ENCODE data around the gene TLX2. TPM values are rescaled to one million over a fixed set of nuclear protein-coding genes. Genes with fewer than 3 reads are reported as not detected.

Gene TLX2
- polyA plus RNA-seq, 2 of the 4 experiments (the other 2 are of a cell fraction), result 0.05 to 0.37 TPM

GRCh38 chr2:74524955-74525716 is 10.9 kb downstream of the TLX2 start:
- ChIA-PET CTCF (interaction anchor here (2.4 kb wide), 1 partner anchor 42 kb away, joined by 10 read pairs; the partner anchor contains the start of genes CCDC142 and TTC31), POLR2A (interaction anchor here (0.7 to 1.8 kb wide), 2 partner anchors 15 to 71 kb away, joined by 3 to 4 read pairs; no protein-coding TSS in a partner anchor)
- no peaks in the 10 kb centered on the region for H3K9me3 ChIP-seq
- ATAC-seq (no peak), FAIRE-seq (no peak), DNase-seq (ENCODE audit: low read depth in 1 of 2, low spot score in 1 of 2) (no peak)
- H3K4me3 ChIP-seq, result no peak overlapping the region
- no peak overlapping the region for H3K27ac ChIP-seq
- H3K4me1 ChIP-seq, result peaks cover 10% of the 10 kb centered on the region
- 88% methylated on average over 10 of the region's 10 CpGs for WGBS (ENCODE audit: missing lambda C conversion rate)
- TF ChIP-seq JUN (IDR thresholded peaks at IDR 0.05) (peak in 1 of 2 experiments; percentile 14; a peak in 2 of 5 replicates), POLR2A (IDR thresholded peaks at IDR 0.05; ENCODE audit: low read length) (no peak)
- no peak overlapping the region for H3K4me2 ChIP-seq

DNA sequence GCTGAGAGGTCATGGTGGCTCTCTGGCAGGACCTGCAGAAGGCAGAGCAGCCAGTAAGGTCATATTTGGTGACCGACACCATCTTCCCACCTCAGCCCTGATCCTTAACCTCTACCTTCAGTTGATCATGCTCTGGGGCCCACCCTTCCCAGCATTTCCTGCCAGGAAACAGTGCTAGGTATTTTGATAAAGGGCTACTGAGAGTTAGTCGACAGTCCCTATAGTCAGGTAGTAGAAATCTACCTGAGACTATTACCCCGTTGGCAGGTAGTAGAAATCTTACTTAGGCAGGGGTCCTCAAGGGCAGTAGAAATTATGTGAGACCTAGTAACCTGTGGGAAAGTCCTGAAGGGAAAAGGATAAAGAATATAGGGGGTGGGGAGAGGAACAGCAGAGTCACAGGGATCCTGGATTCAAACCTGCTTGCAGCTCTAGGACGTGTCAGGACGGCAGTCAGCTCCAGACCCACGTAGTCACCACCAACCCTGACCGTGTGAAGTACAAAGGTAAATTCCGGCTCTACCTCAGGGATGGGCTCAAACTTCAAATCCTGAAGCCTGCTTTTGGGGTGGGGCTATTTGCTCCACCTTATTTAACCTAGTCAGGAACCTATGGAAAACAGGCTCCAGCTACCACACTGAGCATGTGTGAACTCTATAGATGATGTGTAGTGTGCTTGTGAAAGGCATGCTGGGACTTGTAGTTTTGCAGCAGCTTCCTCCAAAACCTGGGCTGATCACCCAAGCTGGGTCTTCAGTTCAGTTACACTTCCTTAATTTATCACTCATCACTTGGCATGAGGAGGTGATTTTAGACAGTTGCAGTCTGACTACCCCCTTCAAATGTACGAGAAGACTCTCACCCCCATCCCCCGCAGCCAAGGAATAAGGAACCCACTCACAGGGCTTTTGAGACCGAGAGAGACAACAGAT is 11.7 kb downstream of the TLX2 start, which contains the start of gene DQX1:
TSS of gene DQX1 (minus strand) at position 515 of the 932 bp plus-strand sequence. CDS start at position 13, 502 bp downstream.
- POLR2A ChIA-PET, result interaction anchor here (0.7 to 1.8 kb wide), 2 partner anchors 16 to 71 kb away, joined by 3 to 4 read pairs; no protein-coding TSS in a partner anchor
- H3K9me3 ChIP-seq, result no peaks in the 10 kb centered on the region
- no peak within 1 kb of the TSS for H3K27ac ChIP-seq
- no peak for FAIRE-seq
- TF ChIP-seq RARB (CRISPR knock-in tag; IDR thresholded peaks at IDR 0.05) (no peak), ZFP36 (IDR thresholded peaks at IDR 0.05; ENCODE audit: borderline replicate concordance, partially characterized antibody) (no peak), RFX5 (IDR thresholded peaks at IDR 0.05) (no peak), BCL3 (IDR thresholded peaks at IDR 0.05) (no peak), GATA3 (IDR thresholded peaks at IDR 0.05; ENCODE audit: borderline replicate concordance) (no peak), POLR2A (IDR thresholded peaks at IDR 0.05; ENCODE audit: low read length) (no peak), HOXB5 (CRISPR knock-in tag; IDR thresholded peaks at IDR 0.05) (no peak), HDAC2 (IDR thresholded peaks at IDR 0.05) (no peak), TFCP2L1 (CRISPR knock-in tag; IDR thresholded peaks at IDR 0.05) (0 out of 2 replicates have a peak, but pooled peaks have one; percentile 65), RNF2 (IDR thresholded peaks at IDR 0.05; ENCODE audit: borderline replicate concordance, low read depth) (no peak), JUN (IDR thresholded peaks at IDR 0.05) (0 out of 5 replicates have a peak, but pooled peaks of 1 of the 2 experiments have one; percentile 1), RCOR1 (IDR thresholded peaks at IDR 0.05; ENCODE audit: low read depth, low read length) (no peak), FOSB (CRISPR knock-in tag; IDR thresholded peaks at IDR 0.05) (no peak), HOXA7 (CRISPR knock-in tag; IDR thresholded peaks at IDR 0.05) (0 out of 2 replicates have a peak, but pooled peaks have one; percentile 30), SMC3 (IDR thresholded peaks at IDR 0.05) (no peak), CEBPB (IDR thresholded peaks at IDR 0.05) (no peak), HEYL (CRISPR knock-in tag; IDR thresholded peaks at IDR 0.05) (no peak), NFE2L2 (conservative IDR thresholded peaks at IDR 0.05; ENCODE audit: low read length) (no peak), ZNF302 (CRISPR knock-in tag; IDR thresholded peaks at IDR 0.05) (no peak), FOXS1 (CRISPR knock-in tag; IDR thresholded peaks at IDR 0.05) (no peak)
- ATAC-seq, result no peak
- 88% methylated on average over 11 of the region's 11 CpGs for WGBS (ENCODE audit: missing lambda C conversion rate)
- peaks cover 14% of the 10 kb centered on the region for H3K4me1 ChIP-seq
- H3K4me3 ChIP-seq, result no peak within 1 kb of the TSS
- H3K4me2 ChIP-seq, result no peak within 1 kb of the TSS
- CTCF ChIA-PET, result interaction anchor here (1.0 to 2.4 kb wide), 3 partner anchors 12 to 43 kb away, joined by 3 to 10 read pairs (median 4); partner anchors contain the start of genes CCDC142 and TTC31
- DNase-seq (ENCODE audit: low read depth in 1 of 2, low spot score in 1 of 2), result peak in 1 of 2 experiments; percentile 77

All from A549 (cell line).